GM10266 (cell line): ENCODE measurements around the gene ZSWIM9.
A peak's percentile ranks its signal among the peaks of the same experiment; 100 is the strongest.

Source experiments
- DNase-seq: peaks from one replicate; pipeline ENCODE4 v3.0.0; 2012; ENCODE audit errors: extremely low spot score
- TF ChIP-seq, protein P1 (sequence below): IDR thresholded peaks from 2 replicates; pipeline ENCODE4 v1.5.1; 2012; ENCODE audit warnings: mild to moderate bottlenecking, low read depth; ENCODE audit not compliant: control insufficient read depth, insufficient read depth; ENCODE audit errors: missing control alignments

ZSWIM9 gene

DNA sequence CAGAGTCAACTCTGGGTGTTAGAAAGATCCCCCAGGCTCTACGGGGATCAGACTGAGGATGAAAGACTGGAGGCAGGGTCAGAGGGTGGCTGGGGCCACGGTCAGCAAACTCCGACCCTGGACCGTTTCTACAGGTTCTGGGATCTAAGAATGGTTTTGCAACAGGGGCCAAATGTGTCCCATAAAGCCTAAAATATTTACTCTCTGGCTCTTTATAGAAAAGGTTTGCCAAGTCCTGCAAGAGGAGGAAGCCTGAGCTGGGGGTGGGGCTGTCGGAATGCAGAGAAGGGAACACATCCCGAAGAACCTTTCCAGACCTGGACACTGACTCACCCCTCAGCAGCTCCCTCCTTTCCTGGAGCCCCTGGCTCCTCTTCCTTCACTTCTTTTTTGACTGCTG, 21.1 kb upstream of the ZSWIM9 start:
- no peak for DNase-seq
- TF ChIP-seq, protein P1, sequence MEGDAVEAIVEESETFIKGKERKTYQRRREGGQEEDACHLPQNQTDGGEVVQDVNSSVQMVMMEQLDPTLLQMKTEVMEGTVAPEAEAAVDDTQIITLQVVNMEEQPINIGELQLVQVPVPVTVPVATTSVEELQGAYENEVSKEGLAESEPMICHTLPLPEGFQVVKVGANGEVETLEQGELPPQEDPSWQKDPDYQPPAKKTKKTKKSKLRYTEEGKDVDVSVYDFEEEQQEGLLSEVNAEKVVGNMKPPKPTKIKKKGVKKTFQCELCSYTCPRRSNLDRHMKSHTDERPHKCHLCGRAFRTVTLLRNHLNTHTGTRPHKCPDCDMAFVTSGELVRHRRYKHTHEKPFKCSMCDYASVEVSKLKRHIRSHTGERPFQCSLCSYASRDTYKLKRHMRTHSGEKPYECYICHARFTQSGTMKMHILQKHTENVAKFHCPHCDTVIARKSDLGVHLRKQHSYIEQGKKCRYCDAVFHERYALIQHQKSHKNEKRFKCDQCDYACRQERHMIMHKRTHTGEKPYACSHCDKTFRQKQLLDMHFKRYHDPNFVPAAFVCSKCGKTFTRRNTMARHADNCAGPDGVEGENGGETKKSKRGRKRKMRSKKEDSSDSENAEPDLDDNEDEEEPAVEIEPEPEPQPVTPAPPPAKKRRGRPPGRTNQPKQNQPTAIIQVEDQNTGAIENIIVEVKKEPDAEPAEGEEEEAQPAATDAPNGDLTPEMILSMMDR: no peak

DNA sequence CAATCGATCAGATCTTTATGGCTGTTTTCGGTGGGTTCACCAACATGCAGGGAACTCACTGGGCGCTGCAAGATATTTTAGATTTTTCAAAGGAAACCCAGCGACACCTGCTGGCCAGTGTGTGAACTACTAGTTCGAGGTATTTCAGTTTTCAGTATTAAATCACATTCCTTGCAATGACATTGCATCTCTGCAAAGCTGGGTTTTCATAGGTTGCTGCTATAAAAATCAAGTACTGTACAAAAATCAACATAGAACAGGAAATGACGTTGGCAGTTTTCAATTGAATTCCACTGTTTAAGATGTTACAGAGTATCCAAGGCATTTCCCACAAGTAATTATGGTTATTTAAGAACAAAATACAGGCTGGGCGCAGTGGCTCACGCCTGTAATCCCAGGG, 17.9 kb upstream of the ZSWIM9 start:
- DNase-seq: peak; percentile 65
- TF ChIP-seq, protein P1: peak; percentile 76

DNA sequence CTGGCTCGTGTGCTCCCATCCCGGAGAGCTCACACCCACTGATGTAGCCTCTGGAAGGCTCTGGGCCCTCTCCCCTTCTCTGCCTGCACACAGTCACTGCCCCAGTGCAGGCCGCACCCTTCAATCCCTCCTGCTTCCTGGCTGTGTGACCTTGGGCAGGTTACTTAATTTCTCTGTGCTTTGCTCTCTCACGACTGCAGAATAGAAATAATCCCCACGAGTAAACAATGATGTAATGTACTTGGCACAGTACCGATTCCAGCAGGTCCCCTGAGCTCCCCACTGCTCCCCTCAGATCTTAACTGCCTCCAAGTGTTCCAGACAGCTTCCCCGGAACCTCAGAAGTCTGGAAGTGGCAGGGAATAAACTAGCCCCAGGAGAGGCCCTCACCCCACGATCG, 16.5 kb upstream of the ZSWIM9 start:
- DNase-seq: no peak
- TF ChIP-seq, protein P1: no peak

DNA sequence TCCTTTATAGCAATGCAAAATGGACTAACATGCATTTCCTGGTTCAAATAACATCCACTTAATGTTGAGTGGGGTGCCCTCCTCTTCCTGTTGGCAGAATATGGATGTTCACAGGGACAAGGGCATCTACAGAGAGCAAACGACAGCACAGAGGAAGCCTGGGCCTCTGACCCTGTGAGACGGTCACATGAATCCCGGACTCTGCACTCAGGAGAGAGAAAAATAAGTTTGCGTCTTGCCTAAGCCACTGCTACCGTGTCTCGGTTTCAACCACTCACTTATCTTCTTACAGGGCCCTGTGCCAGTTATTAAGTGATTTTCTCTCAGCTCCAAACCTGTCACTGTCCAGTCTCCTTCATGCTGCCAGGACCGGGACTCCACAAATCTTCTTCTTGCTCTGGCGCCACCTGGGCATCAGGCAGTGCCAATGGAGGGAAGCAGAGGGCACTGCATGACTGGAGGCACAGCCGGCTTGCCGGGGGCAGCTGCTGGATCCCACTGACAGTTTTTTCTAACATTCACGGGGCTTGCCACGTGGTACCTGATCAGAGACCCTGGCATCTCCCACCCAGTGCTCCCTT, 12.2 kb upstream of the ZSWIM9 start:
- no peak for DNase-seq
- TF ChIP-seq, protein P1: no peak

DNA sequence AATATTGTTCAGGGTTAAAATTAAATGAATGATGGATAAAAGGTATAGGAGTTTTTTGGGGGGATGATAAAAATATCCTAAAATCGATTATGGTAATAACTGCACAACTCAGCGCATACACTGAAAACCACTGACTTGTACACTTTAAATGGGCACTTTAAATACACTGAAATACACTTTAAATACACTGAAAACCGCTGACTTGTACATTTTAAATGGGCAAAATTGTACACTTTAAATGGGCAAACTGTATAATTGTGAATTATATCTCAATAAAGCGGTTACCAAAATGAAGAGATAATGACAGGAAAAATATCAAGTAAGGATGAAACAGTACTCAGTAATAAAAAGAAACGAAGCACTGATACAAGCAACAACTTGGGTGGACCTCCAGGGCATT, 1.8 kb upstream of the ZSWIM9 start:
- no peak for DNase-seq
- TF ChIP-seq, protein P1: no peak

DNA sequence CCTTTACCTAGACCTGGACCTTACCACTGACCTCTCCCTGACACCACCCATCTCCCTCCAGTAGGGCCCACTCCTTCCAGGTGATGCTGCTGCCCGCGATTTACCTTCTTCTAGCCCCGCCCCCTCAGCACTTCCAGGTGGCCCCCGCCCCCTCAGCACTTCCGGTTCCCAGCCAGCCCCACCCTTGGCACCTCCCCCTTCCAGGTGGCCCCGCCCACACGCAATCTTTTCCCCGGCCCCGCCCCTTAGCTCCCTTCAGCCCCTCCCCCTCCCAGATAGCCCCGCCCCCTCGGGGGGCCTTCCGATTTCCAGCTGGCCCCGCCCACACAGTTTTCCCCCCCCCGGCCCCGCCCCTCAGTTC, 922 bp upstream of the ZSWIM9 start:
- TF ChIP-seq, protein P1: no peak
- DNase-seq: peak; percentile 96

DNA sequence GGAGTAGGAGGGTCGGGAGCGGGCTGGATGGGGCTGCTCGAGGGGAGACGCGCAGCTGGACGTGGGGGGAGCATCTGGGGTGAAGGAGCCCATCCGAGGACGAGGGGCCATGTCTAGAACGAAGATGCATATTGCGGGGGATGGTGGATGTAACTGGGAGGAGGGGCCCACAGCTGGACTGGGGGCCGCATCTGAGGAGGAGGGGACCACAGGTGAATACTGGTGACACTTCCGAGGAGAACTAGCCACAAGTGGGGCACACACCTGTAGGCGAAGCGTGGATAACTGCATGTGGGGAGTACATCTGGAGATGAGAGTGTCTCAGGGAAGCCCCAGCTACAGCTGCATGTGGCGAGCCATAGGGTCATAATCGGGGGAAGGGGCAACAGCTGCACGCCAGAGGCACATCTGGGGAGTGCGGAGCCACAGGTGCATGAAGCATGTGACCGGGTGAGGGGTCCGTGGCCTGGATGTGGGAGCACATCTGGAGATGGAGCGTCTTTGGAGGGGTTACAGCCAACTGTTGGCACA, 402 bp downstream of the ZSWIM9 start:
- no peak for DNase-seq
- TF ChIP-seq, protein P1: no peak
